DMS153 treated with DMSO at 0.1 percent for 48 hours (cell line): ENCODE measurements around the gene LDB2.

Experiments used
- DNase-seq: peaks from one replicate; lab custom pipeline; 2025; ENCODE audit not compliant: unreplicated experiment; lab: John Stamatoyannopoulos, UW

Gene LDB2

DNA sequence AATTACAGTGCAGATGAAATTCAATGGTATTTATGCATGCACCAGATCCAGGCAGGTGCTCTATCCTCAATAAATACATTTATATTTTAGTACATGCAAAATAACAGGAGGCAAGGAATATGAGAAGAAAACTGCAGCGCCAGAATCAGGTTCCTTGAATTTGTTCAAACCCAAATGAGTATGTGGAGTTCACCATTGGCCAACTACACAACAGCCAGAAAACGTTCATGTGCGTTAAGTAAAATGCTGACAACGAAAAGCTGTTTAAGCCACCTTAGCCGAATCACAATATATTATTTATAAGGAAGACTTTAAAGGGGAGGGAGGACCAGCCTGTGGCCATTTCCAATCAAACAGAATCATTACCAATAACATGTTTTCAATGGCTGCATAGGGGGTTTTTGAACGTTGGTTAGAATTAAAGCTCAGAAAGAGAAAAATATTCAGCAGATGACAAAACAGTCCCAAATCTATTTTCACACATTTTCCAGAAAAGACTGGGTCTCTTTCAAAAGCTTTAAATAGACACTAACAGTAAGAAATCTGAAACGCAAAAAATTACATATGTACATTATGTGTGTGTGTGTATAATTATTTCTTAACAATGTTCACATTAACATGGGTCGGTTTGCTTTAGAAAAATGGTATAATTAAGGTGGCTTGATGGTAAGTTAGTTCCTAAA is 171.9 kb downstream of the LDB2 start:
- DNase-seq = no peak

DNA sequence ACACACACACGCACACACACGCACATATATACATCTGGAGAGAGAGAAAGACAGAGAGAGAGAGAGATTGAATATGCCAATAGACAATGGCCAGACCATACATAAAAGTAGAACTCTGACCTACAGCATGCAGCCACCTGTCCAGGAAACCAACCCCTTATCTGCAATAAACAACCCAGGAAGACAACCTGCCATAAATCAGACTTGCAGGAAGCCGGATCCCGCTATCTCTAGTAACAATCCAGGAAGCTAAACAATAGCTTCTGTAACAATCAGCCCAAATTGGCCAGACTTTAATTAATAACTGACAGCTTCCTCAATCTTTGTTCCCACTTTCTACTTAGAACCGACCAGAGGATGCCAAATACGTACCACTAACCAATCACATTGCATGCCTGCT is 173.2 kb downstream of the LDB2 start:
- DNase-seq = no peak

DNA sequence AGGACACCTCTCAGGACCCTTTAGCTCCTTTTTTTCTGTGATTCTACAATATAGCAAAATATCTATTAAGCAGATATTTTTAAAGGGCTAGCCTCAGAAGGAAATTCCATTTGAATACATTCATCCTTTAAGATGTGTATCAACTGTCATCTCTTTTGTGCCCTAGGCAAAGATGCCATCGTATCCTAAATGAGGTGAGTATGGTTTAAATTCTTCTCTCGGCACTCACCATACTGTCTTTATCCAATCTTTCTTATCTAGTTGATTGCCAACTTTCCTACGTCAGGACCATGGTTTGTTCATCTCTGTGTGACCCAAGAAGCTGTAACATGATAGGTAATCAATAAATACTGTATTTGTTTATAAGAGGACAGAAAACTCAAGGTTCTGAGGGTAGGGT is 176.0 kb downstream of the LDB2 start:
- DNase-seq = no peak

DNA sequence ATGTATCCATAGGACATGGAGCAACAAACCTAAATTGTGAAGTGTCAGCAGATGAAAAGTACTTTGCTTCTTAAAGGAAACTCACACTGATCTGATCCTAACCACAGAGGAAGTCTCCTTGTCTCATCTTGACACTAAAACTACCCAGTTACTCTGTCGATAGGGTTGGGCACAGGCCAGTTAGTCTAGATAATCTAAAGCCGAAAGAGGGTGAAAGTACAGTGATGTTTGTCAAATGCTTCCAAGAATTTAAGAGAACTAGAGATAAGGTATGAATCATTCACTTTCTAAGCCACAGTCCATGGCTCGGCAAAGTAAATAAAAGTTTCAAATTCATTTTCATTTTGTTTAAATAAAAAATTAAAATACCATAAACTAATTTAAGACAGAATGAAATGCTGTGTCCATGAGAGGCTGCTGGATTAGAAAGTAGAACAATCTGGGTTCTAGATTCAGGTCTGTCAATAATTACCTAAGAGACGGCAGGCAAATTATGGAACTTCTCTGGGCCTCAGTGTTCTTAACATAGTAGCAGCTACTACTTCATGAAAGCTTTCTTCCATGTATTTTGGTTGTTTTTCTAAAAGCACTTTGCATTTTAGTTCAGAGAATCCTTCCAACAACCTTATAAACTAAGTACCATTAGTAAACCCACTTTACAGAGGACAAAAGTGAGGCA is 176.7 kb downstream of the LDB2 start:
- no peak for DNase-seq

DNA sequence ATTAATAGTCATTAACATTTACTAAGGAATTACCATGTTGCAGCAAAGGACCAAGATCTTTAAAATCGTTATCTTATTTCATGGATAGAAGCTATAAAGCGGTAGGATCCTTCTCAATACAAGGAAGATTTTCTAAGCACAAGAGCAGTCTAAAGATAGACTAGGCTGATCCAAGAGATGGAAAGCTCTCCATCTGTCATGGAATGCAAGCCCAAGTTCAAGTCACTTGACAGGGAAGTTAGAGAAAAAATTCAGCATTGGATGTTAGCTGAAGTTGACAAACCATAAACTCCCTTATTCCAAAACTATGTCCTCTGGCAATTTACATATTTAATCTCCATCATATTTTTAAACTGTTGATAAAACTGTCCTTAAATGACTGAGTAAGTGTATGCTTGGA is 177.7 kb downstream of the LDB2 start:
- DNase-seq = no peak

DNA sequence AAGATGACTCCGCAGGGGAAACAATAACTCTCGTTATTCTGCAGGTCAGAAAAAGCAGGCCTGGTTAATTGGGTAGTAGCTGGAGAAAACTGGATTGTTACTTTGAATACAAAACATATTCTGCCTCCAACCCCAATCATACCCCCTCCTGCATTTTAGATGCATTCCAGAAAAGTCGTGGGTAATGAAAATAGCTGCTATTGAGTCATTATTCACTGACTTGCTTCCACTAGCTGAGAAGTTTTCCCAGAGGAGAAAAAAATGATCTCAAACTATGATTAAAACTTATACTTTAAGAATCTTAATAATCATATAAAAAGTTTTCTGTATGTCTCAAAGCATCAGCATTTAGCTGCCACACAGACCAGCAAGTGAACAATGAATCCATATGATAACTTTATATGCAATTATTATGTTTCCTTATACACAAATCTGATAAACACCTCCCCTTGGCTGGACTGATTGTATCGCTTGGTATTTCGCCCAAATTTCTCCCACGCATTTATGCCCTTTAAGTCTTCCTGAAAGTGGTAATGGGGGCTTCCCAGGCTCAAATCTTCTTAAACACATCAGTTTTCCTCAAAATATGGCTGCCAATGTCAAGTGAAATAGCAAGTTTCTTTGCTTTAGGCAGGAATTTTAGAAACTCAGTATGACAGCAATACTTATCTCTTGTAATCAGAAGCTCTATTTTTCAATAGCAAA is 181.0 kb downstream of the LDB2 start:
- DNase-seq = no peak

DNA sequence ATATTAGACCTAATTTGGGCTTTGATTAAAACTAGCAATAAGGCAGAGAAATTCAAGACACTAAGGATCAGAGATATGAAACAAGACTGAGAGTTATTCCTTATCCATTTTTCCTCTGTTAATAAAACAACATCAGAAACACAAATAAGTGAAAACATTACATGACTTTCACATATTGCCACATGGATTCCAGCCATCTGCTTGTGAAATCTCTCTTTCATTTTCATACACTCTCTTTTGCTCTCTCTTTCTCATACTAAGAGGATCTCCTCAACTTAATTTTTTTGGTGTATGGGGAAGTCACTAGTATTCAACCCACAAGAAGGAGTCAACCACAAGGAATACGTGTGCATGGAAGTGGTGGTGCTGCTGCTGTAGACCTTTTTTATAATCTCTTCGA is 183.0 kb downstream of the LDB2 start:
- DNase-seq = no peak

DNA sequence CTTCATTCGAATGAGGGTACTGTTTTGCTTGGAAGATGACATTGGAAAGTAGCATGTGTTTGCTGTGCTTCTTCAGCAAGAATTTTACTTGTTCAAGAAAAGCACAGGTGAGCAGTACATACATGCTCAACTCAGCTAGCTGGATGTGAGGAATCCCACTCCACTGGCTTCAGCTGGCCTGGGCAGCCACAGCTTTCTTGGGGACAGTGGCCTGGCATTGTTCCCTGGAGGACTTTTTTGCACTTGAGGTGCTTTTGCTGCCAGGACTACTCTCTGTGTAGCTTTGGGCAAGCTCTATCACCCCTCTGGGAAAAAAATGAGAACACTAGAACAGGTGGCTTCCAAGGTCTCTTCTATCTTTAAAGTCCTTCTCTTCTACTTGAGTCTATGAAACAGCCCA is 184.3 kb downstream of the LDB2 start:
- DNase-seq = no peak

DNA sequence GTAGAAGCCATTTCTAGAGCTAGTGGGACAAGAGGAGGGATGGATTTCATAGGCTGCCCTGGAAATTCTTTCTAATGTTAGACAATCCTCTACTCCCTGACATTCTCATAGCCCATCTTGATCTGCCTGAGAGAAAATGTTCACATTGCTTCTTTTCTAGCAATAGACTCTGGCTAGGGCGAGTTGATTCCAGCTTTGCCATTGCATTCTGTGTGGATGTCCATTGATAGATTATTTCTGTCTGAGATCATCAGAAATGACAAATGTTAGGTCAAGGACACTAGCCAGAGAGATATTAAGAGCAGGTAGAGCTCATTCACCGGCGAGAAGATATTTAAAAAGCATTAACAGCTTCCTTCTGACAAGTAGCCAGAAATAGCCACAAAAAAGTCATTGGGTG is 184.7 kb downstream of the LDB2 start:
- DNase-seq = no peak

DNA sequence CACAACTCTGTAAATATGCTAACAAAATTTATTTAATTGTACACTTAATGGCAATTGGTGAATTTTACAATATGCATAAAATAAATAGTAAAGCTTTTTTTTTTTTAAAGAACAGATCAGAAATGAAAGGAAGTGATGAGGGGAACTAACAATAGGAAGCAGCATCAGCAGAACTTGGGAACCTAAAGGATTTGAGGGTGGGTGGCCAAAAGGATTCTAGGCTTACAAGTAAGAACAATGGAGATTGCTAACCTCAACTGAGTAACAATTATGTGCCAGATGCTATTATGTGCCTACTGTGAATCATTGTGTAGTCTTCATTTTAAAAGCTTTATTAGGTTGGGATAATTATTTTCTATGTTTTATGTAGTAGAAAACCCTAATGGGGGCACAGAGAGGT is 185.2 kb downstream of the LDB2 start:
- DNase-seq = no peak

DNA sequence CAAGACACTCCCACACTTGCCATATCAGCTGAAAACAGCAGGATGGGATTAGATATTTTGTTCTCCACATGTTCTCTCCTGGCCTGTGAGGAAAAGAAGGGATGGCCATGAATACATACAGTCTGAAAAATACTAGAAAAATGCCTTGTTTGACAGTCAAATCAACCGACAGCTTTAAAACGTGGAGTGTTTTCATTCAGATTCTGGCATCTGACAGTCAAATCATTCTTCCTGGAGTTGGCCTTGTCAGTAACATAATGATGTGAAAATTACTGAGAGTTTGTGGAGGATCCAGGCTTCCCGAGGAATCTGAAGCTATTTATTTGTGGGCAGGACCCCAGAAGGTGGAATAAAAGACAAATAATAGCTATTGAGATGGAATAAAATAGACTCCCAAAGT is 188.2 kb downstream of the LDB2 start:
- DNase-seq = no peak

DNA sequence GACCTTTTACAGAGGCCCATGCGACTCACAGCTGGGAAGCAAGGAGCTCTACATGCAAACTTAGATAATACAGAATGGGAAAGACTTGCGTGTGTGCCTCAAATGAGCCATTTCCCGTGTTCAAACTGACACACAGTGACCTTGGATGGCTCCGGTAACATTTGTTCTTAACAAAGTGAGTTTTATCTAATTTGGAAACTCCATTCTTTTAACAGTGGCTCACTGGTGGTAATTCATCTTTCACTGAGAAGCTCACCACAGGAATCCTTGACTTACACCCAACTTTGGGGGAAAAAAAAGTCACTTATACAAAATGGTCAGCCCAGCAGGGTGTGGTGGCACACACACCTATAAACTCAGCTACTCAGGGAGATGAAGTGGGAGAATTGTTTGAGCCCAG is 190.6 kb downstream of the LDB2 start:
- DNase-seq = no peak

DNA sequence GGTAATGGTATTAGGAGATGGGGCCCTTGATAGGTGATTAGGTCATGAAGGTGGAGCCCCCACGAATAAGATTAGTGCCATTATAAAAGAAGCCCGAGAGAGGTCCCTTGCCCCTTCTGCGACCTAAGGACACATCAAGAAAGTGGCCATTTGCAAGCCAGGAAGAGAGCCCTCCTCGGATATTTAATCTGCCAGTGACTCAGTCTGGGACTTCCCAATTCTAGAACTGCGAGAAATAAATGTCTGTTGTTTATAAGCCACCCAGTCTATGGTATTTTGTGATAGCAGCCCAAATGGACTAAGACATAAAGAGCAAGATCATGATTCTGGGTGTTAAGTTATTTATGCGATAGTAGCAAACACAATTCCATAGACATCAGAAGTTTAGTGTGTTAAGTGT is 192.2 kb downstream of the LDB2 start:
- no peak for DNase-seq

DNA sequence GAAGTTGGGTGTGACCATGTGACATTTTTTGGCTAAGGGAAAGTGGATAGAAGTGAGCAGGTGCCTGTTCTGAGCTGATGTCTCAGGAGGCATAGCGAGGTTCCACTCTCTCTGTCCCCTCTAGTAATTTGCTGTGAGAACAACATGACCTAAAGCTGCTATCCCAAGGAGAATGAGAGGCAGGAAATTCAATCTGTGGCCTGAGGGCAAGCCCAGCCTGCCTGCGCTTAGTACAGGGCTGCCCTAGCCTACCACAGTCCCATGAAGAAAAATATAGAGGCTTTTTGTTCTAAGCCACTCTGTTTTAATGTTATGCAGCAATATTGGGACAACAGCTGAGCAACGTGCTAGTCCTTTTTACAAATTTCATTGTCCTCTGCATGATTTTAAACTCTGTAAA is 193.1 kb downstream of the LDB2 start:
- DNase-seq = no peak

DNA sequence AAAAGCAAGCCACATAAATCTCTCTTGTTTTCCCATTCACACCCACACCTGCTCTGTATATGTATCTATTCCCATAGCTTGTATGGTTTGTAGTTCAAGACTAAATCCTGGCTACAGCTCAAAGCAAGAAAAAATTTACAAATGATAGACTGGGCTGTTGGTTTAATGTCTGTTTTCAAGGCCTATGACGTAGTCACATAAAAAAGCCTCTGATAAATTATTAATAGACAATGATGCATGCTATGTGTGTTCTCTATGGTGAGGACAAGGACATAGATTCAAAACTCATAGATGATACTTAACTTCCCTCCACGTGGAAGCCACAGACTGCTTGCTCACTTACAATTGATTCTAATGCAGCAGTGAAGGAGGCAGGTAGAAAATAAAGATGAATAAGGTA is 194.0 kb downstream of the LDB2 start:
- no peak for DNase-seq

DNA sequence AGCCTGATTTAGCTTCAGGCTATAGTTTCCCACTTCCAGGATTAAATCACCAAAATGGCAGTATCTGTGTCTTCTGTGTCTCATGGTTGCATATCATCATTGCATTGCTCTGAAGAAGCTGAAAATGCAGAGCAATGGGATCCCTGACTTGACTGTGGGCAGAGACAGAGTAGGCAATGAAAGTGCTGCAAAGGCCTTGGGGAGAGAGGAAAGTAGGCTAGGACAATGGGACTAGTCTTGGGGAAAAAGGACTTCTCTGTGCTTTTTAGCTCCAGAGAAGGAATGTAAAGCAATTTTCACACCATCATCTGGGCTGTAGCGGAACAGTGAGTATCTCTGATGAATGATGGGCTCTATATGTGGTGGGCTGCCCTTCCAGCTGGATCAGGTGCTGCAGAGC is 202.5 kb downstream of the LDB2 start:
- no peak for DNase-seq

DNA sequence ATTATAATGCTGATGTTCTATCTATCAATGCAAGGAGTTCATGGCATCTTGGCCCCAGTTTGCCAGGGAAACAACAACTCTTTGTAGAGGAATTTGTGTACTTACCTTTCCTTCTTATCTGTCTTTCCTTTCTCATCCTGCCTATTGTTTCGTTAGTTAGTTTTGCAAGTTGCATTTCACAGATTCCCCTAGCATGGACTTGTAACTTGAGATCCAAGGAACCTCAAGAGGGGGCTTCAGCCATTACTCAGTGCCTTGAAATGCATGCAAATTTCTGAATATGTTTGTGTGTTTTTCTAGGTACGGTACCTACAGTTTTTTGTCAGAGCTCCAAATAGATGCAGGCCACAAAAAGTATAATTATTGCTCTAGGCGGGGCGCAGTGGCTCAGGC is 203.6 kb downstream of the LDB2 start:
- no peak for DNase-seq

DNA sequence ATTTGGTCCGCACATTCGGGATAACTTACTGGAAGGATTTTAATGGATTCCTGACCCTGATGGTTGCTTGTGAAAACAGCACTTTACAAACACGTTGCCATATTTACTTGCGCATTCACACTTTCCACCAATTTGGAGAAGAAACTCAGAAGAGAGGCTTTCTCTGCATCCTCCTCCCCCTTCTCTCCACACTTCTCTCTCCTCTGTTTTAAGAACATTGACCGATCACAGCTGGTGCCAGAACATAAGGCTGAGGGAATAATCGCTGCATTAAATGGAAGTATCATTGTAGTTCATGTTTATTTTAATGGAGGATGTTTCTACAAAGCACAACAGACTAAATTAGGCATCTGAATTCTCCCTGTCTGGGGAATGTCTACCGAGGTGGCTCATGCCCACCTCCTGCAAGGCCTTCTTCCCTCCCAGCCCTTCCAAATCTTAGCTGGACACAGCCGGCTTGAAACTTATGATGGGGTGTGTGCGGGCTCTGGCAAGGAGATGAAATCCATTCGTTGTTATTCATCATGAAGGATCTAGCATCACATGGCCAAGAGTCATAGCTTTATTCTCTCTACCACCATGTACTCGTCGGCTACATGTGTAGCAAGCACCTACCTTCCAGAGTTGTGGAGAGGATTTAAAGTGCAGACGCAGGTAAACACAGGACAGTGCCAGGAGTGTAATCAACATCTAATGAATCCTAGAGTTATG is 204.1 kb downstream of the LDB2 start:
- no peak for DNase-seq

DNA sequence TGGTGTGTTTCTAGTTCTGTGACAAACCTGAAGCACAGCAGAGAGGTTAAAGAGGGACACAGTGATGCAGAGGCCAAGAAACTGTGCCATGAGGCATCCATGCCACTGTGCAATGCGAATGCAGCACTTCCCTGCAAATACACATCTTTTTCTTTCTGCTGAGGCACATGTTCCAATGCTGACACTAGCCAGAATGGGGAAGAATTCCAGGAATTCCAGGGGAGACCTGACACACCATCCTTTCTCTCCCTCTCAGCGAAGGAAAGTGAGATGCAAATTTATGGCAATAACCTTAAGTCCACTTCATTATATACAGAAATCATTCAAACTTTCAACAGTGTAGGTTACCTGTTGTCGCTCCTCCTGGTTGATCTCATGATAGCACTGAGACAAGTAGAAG is 204.8 kb downstream of the LDB2 start:
- DNase-seq = no peak

DNA sequence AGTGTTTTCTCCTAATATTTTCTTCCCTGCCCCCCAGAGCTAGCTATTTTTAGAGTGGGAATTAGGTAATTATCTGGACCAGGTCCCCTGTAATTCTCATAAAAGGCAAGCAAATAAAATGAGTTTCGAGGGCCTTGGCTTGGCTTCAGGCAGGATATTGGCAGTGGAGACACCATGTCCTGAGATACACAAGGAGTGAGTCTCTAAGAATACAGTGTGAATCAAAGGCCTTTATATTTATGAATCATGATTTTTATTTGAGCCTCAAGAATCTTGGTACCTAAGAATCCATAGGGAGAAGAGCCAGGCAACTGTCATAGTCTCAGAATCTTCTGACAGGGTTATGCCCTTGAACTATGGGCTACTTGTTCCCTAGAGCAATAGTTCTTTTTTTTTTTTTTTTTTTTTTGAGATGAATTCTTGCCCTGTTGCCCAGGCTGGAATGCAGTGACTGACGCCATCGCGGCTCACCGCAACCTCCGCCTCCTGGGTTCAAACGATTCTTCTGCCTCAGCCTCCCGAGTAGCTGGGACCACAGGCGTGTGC is 205.4 kb downstream of the LDB2 start:
- no peak for DNase-seq

DNA sequence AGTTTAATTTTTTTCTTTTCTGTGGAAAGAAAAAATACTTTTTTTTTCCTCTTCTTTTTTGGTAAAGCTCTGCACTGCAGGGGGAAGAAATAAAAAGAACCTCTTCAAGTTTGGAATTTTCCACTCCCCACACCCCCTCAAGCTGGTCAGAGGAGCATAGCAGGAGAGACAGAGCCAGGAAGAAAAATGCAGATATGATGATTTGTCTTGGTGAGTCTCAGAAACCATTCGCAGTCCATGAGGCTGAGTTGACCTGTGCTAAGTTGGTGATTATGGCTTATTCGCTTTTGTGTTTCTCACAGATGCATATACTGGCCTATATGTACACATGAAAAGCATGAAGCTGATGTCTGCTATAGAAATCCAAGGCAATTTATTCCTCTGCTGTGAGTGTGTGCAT is 205.9 kb downstream of the LDB2 start:
- no peak for DNase-seq

DNA sequence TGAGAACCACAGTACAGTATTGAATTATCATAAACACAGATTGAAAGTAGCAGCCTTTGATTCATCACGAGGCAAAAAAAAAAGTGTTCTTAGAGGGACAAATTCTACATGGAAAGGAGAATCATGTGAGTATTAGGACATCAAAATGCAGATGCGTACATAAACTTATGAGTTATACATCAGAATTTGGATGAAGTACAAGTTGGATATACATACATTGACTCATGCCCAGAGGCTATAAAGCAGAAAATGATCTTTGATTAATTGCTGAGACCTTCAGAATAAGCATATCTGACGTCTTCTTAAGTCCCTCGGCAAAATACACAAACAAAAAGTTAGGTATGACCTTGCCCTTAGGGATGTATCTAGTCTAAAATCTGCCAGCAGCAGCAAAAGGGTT is 206.4 kb downstream of the LDB2 start:
- no peak for DNase-seq
